GM21515 (cell line): ENCODE results near the gene CYBA.
"Not testable (repeated sequence)": the region's sequence is repeated elsewhere in the genome, so short reads cannot be mapped to it uniquely, and the experiment has no call there.

ENCODE experiments used
- ATAC-seq: cut with Tn5 transposase; IDR thresholded peaks from one replicate; pipeline ENCODE4 v1.9.1; 2021; ENCODE audit not compliant: unreplicated experiment

CYBA gene

DNA sequence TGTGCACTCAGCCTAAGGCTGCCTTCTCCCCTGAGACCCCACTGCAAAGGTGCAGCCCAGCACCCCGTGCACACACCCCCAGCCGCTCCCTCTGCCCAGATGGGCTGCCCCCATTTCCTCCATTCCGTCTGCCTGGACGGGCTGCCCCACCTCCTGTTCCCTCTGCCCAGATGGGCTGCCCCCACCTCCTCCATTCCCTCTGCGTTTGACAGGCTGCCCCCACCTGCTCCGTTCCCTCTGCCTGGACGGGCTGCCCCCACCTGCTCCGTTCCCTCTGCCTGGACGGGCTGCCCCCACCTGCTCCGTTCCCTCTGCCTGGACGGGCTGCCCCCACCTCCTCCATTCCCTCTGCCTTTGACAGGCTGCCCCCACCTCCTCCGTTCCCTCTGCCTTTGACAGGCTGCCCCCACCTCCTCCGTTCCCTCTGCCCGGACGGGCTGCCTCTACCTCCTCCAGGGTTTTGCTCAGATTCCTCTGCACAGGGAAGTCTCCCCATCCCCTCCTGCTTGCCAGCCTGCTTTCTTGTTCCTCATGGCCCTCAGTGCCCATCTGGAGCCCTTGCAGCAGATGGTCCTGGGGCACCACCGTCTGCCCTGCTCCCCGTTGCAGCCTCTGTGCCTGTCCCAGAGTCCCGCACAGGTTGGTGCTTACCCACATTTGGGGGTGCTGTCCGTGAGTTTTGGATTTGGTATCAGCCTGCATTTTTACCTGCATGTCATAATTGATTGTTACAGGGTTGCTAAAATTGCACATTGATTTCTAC is 35.9 kb downstream of the CYBA start:
- no peak for ATAC-seq

DNA sequence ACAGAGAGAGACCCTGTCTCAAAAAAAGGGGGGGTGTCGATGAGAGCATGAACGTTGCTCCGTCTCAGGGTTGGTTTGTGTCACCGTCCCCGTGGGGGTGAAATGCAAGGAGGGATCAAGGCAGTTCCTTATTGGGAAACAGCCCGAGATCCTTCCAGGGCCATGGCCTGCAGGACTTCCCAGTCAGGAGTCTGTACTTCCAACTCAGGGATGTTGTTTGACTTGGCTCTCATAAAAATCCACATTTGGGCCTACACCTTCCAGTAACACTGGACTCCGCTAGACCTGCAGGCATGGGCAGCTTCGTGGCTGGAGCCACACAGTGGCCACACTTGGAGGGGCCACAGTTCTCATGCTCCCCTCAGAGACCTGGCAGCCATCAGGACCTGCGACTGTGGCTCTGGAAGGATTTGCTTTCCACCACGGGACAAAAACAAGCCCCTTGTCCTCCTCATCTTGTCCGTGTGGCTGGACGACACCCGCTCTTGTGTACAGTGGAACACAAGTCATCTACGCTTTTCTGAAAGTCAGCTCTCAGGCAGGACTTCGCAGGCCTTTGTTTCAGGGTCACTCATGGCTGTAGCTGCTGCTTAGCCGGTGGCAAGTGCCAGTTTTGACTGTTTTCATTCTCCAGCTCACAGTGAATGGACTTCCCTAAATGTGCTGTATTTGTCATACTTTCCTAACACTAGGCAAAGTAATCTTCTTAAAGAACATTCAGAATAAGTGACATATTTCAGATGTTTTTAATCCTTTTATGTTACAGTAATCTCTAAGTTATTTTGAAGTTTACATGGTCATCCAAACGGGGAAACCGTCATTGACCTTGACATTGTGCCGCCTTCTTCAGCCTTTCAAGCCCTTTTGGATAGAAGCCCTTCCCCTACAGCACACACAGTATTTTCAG is 36.7 kb downstream of the CYBA start:
- no peak for ATAC-seq

DNA sequence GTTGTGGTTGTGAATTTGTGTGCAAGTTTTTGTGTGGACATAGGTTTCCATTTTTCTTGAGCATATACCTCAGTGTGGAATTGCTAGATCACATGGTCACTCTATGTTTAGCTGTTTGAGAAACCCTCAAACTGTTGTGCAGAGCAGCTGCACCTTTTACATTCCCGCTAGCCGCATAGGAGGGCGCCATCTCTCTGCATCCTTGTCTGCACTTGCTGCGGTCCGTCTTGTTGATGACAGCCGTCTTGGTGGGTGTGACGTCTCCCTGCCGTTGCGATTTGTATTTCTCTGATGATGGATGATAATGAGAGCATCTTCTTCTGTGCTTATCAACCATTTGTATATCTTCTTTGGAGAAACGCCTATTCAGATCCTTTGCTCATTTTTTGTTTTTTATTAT is 37.6 kb downstream of the CYBA start:
- ATAC-seq: no peak

DNA sequence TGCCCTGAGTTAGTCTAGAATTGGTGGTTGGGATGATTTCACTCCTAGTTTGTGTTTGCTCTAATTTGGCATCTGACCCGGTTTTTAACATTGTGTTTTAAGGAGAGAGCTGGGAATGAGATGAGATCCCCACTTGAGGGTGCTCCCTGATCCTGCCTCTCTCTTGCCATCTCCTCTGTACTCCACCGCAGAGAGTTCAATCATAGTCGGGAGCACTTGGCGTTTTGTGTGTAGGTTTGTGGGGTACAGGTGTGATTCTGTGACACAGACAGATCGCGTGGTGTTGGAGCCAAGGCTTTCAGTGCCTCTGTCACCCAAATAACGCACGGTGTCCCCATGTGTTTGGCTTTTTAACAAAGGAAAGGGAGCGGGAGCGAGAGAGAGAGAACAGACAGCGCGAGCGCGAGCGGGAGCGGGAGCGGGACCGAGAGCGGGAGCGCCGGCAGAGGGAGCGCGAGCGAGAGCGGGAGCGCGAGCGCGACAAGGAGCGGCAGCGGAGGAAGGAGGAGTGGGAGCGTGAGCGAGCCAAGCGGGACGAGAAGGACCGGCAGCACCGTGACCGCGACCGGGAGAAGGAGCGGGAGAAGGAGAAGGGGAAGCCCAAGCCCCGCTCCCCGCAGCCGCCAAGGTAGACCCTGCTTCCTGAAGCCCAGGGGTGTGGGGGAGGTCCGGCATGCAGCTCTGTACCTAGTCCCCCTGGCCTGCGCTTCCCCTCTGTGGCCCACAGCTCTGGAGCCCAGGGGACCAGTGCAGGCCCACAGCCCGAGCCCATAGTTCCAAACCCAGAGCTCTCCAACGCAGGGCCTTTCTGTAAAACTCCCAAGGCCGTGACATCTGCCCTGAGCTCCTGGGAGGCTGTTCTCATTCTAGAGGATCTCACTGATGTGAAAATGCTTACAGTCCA is 39.7 kb downstream of the CYBA start:
- no peak for ATAC-seq

DNA sequence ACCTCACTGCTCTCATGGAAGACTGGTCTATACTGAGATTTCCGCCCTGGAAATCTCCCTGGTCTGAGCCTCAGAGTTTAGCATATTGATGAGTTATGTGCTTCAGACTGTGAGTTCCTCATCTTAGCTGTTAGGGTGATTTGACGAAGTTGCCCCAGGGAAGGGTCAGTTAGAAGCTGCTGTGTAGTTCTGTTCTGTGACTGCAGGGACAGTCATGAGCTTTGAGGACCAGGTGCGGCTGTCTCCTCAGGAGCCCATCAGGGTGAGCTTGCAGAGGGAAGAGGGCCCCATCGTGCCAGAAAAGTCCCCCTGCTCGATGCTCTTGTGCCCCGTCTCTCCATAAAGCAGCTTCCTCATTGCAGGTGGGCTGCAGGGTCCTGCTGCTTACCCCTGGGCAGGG is 40.8 kb downstream of the CYBA start:
- ATAC-seq: no peak

DNA sequence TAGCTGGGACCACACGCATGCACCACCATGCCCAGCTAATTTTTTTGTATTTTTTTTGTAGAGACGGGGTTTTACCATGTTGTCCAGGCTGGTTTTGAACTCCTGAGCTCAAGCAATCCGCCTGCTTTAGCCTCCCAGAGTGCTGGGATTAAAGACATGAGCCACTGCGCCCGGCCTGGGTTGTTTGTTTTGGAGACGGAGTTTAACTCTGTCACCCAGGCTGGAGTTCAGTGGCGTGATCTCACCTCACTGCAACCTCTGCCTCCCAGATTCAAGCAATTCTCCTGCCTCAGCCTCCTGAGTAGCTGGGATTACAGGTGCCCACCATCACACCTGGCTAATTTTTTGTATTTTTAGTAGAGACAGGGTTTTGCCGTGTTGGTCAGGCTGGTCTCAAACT is 41.4 kb downstream of the CYBA start:
- ATAC-seq: not testable (repeated sequence)

DNA sequence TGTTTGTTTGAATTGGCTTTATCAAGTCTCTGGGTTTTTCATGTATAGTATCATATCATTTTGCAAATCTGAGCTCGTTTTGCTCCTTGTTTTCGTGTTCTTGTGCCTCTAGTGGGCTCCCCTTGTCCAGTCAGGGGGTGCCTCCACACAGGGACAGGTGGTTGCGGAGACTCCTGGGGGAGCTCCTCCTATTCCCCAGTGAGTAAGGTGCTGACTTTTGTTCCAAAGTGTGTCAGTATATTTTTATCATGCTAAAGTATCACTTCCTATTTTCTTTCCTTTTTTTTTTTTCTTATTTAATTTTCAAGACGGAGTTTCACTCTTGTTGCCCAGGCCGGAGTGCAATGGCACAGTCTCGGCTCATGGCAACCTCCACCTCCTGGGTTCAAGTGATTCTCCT is 42.8 kb downstream of the CYBA start:
- no peak for ATAC-seq

DNA sequence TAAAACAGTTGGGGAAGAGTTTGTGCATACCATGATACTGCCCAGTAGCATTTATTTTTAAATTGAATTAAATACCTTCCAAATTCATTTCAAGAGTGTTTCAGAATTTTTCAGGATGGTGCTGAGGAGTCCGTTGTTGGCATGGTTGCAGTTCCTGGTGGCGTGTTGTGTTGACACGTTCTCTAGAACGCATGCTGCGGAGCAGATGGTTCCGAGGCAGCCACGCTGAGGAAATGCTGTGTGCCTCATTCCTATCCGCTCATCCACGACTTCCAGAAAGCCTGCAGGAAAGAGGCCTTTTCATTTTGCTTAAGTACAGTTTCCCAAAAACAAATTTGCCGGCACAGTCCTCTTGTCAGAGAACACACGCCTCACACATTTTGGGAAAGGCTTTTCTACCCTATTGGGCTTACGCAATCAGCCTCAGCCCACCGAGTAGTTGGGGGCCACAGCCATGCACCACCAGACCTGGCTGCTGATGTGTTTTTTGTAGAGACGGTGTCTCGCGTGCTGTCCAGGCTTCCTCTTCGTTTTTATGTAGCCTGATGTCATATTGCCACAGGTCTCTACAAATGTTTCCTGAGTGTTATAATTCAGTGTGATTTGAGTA is 44.6 kb downstream of the CYBA start:
- ATAC-seq: no peak

DNA sequence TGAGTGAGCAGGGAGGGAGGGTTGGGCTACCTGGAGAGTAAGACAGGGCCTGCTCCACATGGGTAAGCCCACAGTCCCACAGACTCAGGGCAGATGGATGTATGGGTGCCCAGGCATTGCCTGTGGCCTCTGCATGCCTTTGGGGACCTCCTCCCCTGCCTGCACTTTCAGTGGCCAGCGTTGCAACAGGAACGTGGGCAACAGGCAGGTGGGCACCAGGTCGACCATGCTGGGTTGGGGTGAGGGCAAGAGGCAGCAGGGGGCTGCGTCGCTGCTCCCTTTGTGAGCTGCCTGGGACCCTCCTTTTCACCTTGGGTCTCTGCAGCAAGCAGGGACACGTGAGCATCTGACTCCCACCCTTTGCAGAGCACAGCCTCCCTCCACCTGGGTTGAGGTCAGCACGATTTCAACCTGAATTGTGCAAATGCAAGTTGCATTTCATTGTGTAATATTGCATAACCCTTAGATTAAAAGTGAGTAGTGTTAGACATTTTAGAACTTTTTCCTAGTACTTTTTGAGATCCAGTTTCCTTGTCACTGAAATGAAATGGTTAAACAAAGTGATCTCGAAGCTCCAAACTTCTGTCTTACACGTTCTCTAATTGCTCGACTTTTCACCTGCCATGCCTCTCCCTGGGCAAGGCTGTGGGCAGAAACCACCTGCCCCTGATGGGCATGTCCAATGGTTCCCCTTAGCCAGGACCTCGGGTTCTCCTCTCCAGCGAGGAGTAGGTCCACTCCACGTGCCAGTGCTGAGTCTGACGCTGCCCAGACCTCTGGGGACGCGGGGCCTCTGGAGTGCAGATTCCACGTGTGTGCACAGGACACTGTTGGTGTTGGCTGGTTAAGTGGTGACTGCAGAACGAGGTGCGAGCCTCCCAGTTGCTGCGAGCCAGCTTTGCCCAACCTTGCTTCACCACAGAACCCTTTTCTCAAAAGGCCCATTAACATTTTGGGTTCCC is 45.4 kb downstream of the CYBA start:
- no peak for ATAC-seq

DNA sequence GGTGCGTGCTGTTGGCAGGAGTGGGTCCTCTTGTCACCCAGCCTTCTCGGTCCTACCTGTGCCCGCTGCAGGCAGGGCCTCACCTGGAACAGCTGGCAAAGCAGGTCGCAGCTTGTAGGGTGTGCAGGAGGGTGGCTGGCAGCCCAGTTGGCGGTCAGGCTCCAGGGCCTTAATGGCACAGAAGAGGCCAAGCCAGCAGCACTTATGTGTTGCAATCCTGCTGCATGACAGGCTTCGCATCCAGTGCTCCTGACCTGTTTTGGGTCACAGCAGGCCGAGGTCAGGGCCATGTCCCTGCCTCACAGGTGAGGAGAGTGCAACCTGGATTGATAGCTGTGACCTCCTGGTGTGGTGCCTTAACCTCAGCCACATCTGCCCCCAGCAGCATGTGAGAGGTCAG is 48.8 kb downstream of the CYBA start:
- no peak for ATAC-seq

DNA sequence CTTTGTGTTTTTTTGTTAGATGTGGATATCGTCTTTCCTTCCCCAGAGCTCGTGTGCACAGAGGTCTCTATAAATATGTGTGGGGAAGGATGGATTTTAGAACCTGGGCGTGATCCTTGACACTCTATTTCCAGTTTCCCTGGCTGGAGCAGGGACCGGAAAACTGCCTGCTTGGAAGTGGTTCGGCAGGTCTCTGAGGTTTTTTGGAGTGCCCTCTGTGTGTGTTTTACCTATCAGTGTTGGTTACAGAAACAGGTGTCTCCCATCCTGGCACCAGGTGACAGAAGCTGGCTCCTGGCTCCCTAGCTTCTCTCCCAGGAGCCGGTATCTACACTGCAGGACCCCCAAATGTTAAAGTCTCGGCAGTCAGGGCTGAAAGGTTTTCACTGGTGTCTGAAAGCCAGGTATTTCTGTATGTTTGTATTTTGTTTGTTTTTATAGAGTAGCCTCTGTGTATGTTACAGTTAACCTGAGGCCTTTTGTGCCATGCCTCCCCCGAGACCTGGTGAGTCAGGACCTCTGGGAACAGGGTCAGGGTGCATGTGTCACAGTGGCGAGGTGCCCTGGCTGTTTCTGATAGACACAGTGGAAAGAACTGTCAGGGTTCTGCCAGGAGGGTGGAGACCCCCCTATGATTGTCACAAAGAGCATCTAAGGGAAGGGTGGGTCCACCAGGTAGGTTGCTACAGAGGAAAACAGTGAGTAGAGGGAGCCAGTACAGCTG is 49.4 kb downstream of the CYBA start:
- no peak for ATAC-seq

DNA sequence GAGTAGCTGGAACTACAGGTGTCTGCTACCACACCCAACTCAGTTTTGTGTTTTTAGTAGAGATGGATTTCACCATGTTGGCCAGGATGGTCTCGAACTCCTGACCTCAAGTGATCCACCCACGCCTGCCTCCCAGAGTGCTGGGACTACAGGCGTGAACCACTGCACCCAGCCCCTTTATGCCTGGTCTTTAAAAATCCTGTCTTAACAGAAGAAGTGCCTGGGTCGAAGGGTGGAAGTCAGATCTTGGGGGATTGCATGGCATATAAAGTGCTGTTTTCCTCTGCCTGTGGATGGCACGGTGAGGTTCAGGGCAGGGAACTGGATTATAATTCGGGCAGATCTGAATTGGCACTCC is 50.3 kb downstream of the CYBA start:
- ATAC-seq: no peak

DNA sequence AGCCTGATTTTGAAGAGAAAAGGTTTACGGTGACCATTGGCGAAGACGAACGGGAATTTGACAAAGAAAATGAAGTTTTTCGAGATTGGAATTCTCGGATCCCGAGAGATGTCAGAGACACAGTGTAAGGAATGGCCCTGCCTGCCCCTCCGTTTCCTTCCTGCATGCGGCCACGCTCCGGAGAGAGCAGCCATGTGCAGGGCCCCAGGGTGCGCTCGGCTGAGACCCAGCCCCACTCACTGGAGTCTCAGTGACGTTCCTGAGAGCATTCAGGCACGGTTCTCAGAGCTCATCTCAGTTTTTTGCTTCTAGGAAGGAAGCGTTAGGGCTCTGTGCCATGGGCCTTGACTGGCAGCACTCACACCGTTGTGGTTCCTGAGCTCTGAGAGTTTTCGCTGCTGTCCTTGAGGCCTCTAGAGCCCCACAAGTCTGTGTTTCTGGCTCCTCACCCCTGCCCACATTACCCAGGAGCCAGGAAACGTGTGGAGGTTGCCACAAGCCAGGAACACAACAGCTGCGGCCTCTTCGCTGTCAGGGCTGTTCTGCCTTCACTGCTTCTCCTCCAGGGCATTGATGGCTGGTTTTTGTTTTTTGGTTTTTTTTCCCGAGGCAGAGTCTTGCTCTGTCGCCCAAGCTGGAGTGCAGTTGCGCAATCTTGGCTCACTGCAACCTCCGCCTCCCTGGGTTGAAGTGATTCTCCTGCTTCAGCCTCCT is 50.9 kb downstream of the CYBA start:
- ATAC-seq: no peak

DNA sequence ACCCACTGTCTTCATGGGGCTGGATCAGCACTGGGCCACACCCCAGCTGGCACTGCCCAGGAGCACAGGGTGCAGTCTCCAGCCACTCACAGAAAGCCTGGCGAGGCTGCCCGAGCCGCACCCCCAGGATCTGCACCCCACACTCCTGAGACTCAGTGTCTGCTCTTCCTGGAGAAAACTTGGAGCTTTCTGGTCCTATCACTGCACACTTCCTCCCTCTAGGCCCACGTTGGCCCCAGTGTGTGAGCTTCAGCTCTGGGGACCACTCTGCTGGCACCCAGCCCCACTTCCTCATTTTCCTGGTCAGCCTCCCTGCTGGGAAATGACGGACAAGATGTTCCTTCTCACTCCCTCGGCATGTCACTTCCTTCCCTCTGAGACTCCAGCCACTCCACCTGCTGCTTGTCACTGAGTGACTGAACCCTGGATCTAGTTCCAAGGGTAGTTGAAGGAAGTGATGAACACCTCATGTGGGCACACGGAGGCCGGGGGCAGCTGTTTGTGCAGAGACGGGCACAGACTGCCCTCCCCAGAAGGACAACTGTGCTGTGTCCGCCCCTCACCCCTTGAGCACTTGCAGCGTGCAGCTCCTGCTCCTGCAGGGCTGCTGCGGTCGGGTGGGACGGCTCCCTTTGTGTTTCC is 51.6 kb downstream of the CYBA start:
- no peak for ATAC-seq

DNA sequence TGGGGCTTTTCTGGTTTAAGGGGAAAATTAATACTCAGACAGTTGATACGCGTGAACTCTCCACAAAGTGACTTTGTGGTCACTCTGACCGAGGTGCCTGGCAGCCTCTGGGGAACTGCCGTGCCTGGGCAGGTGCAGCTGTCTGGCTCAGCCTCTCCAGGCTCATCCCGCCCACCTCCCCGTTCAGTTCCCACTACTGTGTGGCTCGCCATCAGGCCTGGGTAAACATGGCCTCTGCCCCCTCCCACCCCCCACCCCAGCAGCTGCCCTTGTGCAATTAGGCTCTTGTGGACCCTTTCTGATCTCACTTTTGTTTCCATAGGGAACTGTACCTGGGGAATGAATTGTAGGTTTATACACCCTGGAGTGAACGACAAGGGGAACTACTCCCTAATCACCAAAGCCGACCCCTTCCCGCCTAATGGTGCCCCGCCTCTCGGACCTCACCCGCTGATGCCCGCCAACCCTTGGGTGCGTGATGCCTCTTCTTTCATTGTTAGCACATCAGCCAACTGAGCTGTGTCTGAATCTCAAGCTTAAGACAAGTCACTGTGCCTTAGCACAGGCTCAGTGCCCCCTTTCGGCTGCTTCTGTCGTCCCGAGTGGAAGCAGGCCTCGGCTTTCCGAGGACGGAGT is 52.9 kb downstream of the CYBA start:
- no peak for ATAC-seq

DNA sequence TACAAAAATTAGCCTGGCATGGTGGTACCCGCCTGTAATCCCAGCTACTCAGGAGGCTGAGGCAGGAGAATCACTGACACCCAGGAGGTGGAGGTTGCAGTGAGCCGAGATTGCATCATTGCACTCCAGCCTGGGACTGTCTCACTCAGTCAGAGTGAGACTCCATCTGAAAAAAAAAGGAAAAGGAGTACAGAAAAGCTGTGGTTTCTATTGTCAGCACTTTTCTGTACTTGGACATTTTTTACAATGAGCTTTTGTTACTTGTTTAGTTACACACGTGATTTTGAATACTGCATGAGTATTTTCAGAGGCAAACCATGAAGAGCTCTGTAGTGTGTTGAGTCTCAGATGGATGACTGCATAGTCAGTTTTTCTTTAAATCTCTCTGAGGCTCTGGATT is 54.4 kb downstream of the CYBA start:
- no peak for ATAC-seq

DNA sequence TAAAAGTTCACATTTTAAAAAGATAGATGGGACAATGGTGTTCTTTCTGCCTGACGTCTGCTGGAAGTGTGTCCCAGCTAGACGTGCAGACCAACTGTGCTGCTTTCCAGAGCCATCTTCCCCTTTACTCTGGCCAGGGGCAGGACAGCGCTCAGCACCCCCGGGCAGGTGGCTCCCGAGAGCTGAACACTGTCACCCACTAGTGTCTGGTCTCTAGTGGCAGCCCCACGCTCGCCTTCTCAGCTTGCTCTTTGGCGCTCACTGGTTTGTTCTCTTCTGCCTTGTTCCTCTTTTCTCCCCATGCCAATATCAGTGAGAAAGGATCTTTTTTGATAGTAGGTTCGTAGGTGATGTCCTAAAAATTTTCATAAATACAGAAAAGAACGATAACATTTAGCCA is 54.9 kb downstream of the CYBA start:
- ATAC-seq: no peak

DNA sequence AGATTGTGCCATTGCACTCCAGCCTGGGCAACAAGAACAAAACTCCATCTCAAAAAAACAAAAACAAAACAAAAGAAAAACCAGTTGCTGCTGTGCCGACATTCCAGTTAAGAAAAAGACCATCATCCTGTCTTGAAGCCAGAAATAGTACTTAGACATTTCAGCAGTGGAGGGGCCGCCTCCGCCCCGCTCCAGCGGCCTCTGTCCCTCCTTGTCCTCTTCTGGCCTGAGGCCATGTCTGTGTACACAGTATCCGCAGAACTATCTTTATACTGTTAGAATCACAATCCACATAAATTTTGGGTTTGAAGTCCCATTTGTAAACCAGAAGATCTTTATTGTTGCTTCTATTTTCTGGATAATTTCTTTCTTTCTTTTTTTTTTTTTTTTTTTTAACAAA is 55.8 kb downstream of the CYBA start:
- ATAC-seq: no peak
